Prostate gland (tissue), 2 donors: ENCODE data around the gene DBH.

Experiments
- POLR2A ChIP-seq: fragments of 450-650 bp; IDR thresholded peaks from one replicate; pipeline ENCODE4 v1.6.1; 2016; ENCODE audit warnings: antibody characterized with exemption, mild to moderate bottlenecking
- TF ChIP-seq, protein P1 (sequence below), 4 experiments: fragments of 200-600 bp in 2 of 4; fragments of 450-650 bp in 2 of 4; sonication (generic) in 2 of 4; IDR thresholded peaks; 1 replicate in 3 of 4; 2 replicates in 1 of 4; pipeline ENCODE4 v1.5.1; 2016 to 2019; ENCODE audit warnings: antibody characterized with exemption in 4 of 4, mild to moderate bottlenecking in 2 of 4, moderate library complexity in 2 of 4

DNA sequence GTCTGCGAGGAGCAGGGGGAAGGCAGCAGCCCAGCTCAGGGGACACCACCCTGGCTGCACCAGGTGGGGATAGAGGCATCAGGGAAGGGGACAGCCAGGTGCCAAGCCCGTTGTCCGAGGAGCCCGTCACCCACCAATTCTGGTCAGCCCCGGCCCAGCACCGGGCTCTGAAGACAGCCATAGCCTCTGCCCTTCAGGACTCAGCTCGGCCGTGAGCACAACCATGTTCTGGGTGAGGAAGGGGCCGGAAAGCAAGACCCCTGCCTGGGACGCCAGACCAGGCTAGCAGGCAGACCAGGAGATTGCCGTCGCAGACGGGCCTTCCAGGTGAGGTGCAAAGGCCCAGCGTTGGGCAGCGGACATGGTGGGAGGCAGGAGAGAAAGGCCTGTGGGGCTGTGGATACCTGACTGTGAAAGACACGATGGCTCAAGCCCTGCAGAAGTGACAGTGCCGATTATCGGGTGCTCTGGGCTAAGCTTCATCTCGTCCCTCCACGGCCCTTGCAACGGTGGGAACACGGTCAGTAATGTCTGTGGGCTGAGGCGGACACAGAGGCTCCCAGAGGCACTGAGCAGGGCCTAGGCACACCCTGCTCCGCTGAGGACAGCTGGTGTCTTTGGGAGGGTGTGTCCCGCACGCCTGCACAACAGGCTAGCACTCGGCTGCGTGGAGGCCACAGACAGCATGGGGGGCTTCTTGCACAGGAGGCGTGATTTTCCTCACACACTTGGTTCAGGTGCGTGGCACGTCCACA lies 36.5 kb downstream of the DBH start:
- TF ChIP-seq, protein P1, sequence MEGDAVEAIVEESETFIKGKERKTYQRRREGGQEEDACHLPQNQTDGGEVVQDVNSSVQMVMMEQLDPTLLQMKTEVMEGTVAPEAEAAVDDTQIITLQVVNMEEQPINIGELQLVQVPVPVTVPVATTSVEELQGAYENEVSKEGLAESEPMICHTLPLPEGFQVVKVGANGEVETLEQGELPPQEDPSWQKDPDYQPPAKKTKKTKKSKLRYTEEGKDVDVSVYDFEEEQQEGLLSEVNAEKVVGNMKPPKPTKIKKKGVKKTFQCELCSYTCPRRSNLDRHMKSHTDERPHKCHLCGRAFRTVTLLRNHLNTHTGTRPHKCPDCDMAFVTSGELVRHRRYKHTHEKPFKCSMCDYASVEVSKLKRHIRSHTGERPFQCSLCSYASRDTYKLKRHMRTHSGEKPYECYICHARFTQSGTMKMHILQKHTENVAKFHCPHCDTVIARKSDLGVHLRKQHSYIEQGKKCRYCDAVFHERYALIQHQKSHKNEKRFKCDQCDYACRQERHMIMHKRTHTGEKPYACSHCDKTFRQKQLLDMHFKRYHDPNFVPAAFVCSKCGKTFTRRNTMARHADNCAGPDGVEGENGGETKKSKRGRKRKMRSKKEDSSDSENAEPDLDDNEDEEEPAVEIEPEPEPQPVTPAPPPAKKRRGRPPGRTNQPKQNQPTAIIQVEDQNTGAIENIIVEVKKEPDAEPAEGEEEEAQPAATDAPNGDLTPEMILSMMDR (IDR thresholded peaks at IDR 0.05), result no peak
- no peak for TF ChIP-seq POLR2A
